B cell (primary cell): Measurements from ENCODE around the gene POLE. TPM values are rescaled to one million over a fixed set of nuclear protein-coding genes. Genes with fewer than 3 reads are reported as not detected.

Source experiments
- ATAC-seq: fragments of 200-7000 bp; cut with Tn5 transposase; one replicate; pipeline ENCODE4 v1.10.0; 2021; ENCODE audit warnings: low read depth, mild to moderate bottlenecking, moderate number of reproducible peaks, moderate library complexity
- CTCF ChIA-PET: fragments of 350-600 bp; sonication (Branson Sonifier 250); formaldehyde crosslinking; loops from one replicate; lab custom pipeline; 2021; ENCODE audit warnings: antibody characterized with exemption, inconsistent platforms; lab: Charles Lee
- POLR2A ChIA-PET: fragments of 350-600 bp; sonication (Branson Sonifier 250); formaldehyde crosslinking; loops from one replicate; lab custom pipeline; 2021; ENCODE audit warnings: antibody characterized with exemption; lab: Charles Lee
- DNase-seq: peaks from one replicate; pipeline ENCODE4 v3.0.0; 2013
- H2AFZ ChIP-seq: 2 replicates; pipeline ENCODE4 v1.6.1; 2012; ENCODE audit warnings: mild to moderate bottlenecking, low read depth, low read length; ENCODE audit not compliant: insufficient read depth, poor library complexity, severe bottlenecking
- H3K27ac ChIP-seq, 2 donors: 1 replicate in 1 of 2; 2 replicates in 1 of 2; pipeline ENCODE4 v1.5.1; 2012 to 2013; ENCODE audit warnings: low read length in 2 of 2, mild to moderate bottlenecking in 2 of 2, moderate library complexity in 1 of 2
- H3K27me3 ChIP-seq, 4 experiments: fragments of 200-600 bp in 1 of 4; sonication (generic) in 1 of 4; replicated peaks in 1 of 4; 1 replicate in 2 of 4; 2 replicates in 2 of 4; pipeline versions ENCODE4 v1.6.1 to v1.7.0; 2013 to 2016; ENCODE audit warnings: low read length in 3 of 4, mild to moderate bottlenecking in 2 of 4, mixed read lengths in 1 of 4, moderate library complexity in 1 of 4; ENCODE audit not compliant: insufficient read depth in 4 of 4, control insufficient read depth in 3 of 4; ENCODE audit errors: control extremely low read depth in 1 of 4
- H3K36me3 ChIP-seq, 2 experiments: replicated peaks in 1 of 2; 1 replicate in 1 of 2; 2 replicates in 1 of 2; pipeline versions ENCODE4 v1.6.1 to v1.7.1; 2013; ENCODE audit warnings: low read length in 1 of 2; ENCODE audit not compliant: insufficient read depth in 2 of 2, control insufficient read depth in 1 of 2; ENCODE audit errors: control extremely low read depth in 1 of 2, extremely low read depth in 1 of 2
- H3K4me1 ChIP-seq, 2 donors: fragments of 200-600 bp in 1 of 2; sonication (generic) in 1 of 2; 1 replicate in 1 of 2; 2 replicates in 1 of 2; pipeline versions ENCODE4 v1.5.1 to v1.6.1; 2013 to 2017; ENCODE audit warnings: low read length in 2 of 2; ENCODE audit not compliant: control insufficient read depth in 2 of 2, insufficient read depth in 2 of 2
- H3K4me2 ChIP-seq: replicated peaks from 2 replicates; pipeline ENCODE3; 2012; ENCODE audit warnings: mild to moderate bottlenecking, low read depth, low read length; ENCODE audit not compliant: poor library complexity, severe bottlenecking
- H3K4me3 ChIP-seq, 5 experiments: fragments of 200-600 bp in 1 of 5; sonication (generic) in 1 of 5; 1 replicate in 3 of 5; 2 replicates in 2 of 5; pipeline versions ENCODE4 v1.5.1 to v1.7.0; 2011 to 2016; ENCODE audit warnings: low read length in 4 of 5, mild to moderate bottlenecking in 4 of 5, low read depth in 2 of 5, control low read depth in 1 of 5, moderate library complexity in 1 of 5; ENCODE audit not compliant: insufficient read depth in 1 of 5; ENCODE audit errors: control extremely low read depth in 1 of 5, extremely low read depth in 1 of 5
- H3K79me2 ChIP-seq: fragments of 200-600 bp; sonication (generic); one replicate; pipeline ENCODE4 v1.6.0; 2016; ENCODE audit warnings: low read length; ENCODE audit not compliant: control insufficient read depth, insufficient read depth
- H3K9ac ChIP-seq: fragments of 200-600 bp; sonication (generic); 2 replicates; pipeline ENCODE4 v1.6.1; 2017; ENCODE audit warnings: mild to moderate bottlenecking, low read length, moderate library complexity
- H3K9me3 ChIP-seq, 3 donors: one replicate each; pipeline versions ENCODE4 v1.6.1 to v1.7.1; 2013; ENCODE audit warnings: low read length in 2 of 3; ENCODE audit not compliant: control insufficient read depth in 2 of 3, insufficient read depth in 1 of 3; ENCODE audit errors: control extremely low read depth in 1 of 3
- H4K20me1 ChIP-seq: 2 replicates; pipeline ENCODE4 v1.6.0; 2012; ENCODE audit warnings: mild to moderate bottlenecking, low read length; ENCODE audit not compliant: insufficient read depth, control insufficient read depth, poor library complexity, severe bottlenecking
- H3K27ac Mint-ChIP-seq: one replicate; pipeline ENCODE4 v1.8.0; 2021; ENCODE audit warnings: mixed read lengths
- H3K27me3 Mint-ChIP-seq: one replicate; pipeline ENCODE4 v1.8.0; 2021; ENCODE audit warnings: mixed read lengths
- H3K4me1 Mint-ChIP-seq: one replicate; pipeline ENCODE4 v1.8.0; 2021; ENCODE audit warnings: mixed read lengths
- H3K4me3 Mint-ChIP-seq: one replicate; pipeline ENCODE4 v1.8.0; 2021; ENCODE audit warnings: mixed read lengths
- H3K9me3 Mint-ChIP-seq: one replicate; pipeline ENCODE4 v1.8.0; 2022; ENCODE audit warnings: mixed read lengths; ENCODE audit not compliant: insufficient read depth
- CTCF ChIP-seq: fragments of 200-600 bp; IDR thresholded peaks from one replicate; pipeline ENCODE4 v1.8.0; 2022; ENCODE audit warnings: antibody characterized with exemption, mild to moderate bottlenecking
- EZH2 ChIP-seq: IDR thresholded peaks from 2 replicates; pipeline ENCODE4 v1.6.1; 2012; ENCODE audit warnings: borderline replicate concordance, low read depth, mild to moderate bottlenecking, moderate library complexity, low read length; ENCODE audit not compliant: insufficient read depth, poor library complexity, severe bottlenecking
- WGBS: methylation state at CpG from one replicate; pipeline ENCODE4 v1.1.5; 2013; ENCODE audit warnings: missing lambda C conversion rate; ENCODE audit not compliant: insufficient coverage; 5-methylcytosine and 5-hydroxymethylcytosine counted together
- intact Hi-C: fragments of 100-400 bp; cut with micrococcal nuclease; formaldehyde crosslinking; loops from one replicate; pipeline ENCODE4 v1.10.0; 2022
- polyA plus RNA-seq: library from polyadenylated mRNA; depleted of rRNA; stranded (reverse); fragments of >200 nt; gene quantifications from 2 replicates; pipeline ENCODE4 v1.2.3, GENCODE V29; 2012
- total RNA-seq, 2 donors: library from RNA; stranded (reverse); fragments of 120-200 nt in 1 of 2; gene quantifications; 1 replicate in 1 of 2; 2 replicates in 1 of 2; pipeline versions ENCODE4 v1.2.3 to v1.2.4, GENCODE V29; 2013 to 2022

The POLE gene
- total and polyA plus RNA-seq, 2 donors (not counting 1 experiment from before 2014, with no cell fraction given): 32.0 to 62.0 TPM

DNA sequence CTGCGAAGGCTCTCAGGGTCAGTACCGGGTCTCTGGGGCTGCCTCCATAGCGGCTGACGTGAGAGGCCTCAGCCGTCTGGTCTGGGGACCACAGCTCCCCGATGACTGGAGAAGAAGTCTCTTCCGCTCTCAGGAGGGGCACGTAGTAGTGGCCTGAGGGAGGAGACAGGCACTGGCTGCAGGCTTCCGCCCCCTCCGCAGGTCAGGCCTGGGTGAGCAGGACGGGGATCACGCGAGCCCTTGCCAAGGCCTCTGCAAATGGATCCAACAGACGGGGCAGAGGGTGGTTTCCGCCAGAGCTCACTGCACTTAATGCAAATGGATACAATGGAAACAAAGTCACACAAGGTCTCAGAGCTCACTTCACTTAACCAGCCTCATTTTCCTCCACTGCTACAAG is 49.8 kb upstream of the POLE start:
- H2AFZ ChIP-seq: no peak overlapping the region
- no peak overlapping the region for H3K27ac ChIP-seq

DNA sequence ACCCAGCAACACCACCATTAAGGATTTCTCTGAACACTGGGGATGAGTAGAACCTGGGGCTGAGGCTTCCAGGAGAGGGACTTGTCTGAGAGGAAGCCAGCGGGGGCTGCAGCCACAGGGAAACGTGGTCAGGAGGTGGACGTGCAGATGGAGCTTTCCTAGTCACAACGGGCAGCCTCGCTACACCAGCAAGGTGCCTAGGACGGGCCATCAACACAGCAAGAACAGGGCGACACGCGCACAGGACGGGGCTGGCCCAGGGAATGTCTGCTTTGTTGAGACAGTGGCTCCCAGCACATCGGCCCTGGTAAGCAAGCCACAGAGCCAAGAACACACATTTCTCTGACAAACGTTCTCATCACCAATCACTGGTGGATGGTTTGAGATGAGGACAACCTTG is 49.2 kb upstream of the POLE start:
- Histone ChIP-seq H3K9ac (no peak overlapping the region), H3K36me3 (peaks cover 0 to 82% of the 10 kb centered on the region in 2 experiments), H3K4me2 (no peak overlapping the region), H3K79me2 (peaks cover 10% of the 10 kb centered on the region), H3K9me3 (no peaks in the 10 kb centered on the region), H2AFZ (no peak overlapping the region), H3K27ac (no peak overlapping the region), H3K4me1 (no peaks in the 10 kb centered on the region), H4K20me1 (peaks cover 6% of the 10 kb centered on the region), H3K4me3 (no peak overlapping the region), H3K27me3 (no peaks in the 10 kb centered on the region)
- WGBS: over 99% methylated on average over 12 of the region's 12 CpGs
- intact Hi-C loops: no loop called here
- no peak overlapping the region for H3K27ac Mint-ChIP-seq
- no peaks in the 10 kb centered on the region for H3K4me1 Mint-ChIP-seq
- no peak overlapping the region for H3K4me3 Mint-ChIP-seq
- no peak for TF ChIP-seq EZH2
- no peak for TF ChIP-seq CTCF
- H3K9me3 Mint-ChIP-seq: no peaks in the 10 kb centered on the region
- ATAC-seq (no peak), DNase-seq (no peak)
- H3K27me3 Mint-ChIP-seq: no peaks in the 10 kb centered on the region
- POLR2A ChIA-PET: no interaction called here
- CTCF ChIA-PET: no interaction called here

More for the DNA sequence above, 49.8 kb upstream of the POLE start:
- 99% methylated on average over 15 of the region's 15 CpGs for WGBS
- H3K27me3 ChIP-seq: no peaks in the 10 kb centered on the region
- peaks cover 10% of the 10 kb centered on the region for H3K79me2 ChIP-seq
- peaks cover 0 to 82% of the 10 kb centered on the region in 2 experiments for H3K36me3 ChIP-seq
- POLR2A ChIA-PET: no interaction called here
- no peak overlapping the region for H3K4me3 ChIP-seq
- H3K4me3 Mint-ChIP-seq: no peak overlapping the region
- peaks cover 4% of the 10 kb centered on the region for H3K4me1 Mint-ChIP-seq
- no peak for DNase-seq
- intact Hi-C loops: no loop called here
- H3K27ac Mint-ChIP-seq: no peak overlapping the region
- no peak for TF ChIP-seq EZH2
- TF ChIP-seq CTCF: no peak
- no peaks in the 10 kb centered on the region for H3K9me3 Mint-ChIP-seq
- H3K4me2 ChIP-seq: no peak overlapping the region
- no peak overlapping the region for H3K9ac ChIP-seq
- no peaks in the 10 kb centered on the region for H3K27me3 Mint-ChIP-seq
- ATAC-seq: no peak
- H3K9me3 ChIP-seq: no peaks in the 10 kb centered on the region
- H3K4me1 ChIP-seq: no peaks in the 10 kb centered on the region
- peaks cover 6% of the 10 kb centered on the region for H4K20me1 ChIP-seq
- CTCF ChIA-PET: no interaction called here
